ENCODE data around the gene C15orf39. TPM values are rescaled to one million over a fixed set of nuclear protein-coding genes. Genes with fewer than 3 reads are reported as not detected.

The C15orf39 gene
- polyA plus RNA-seq, 4 donors = 6.5 to 20.6 (median 11.9) TPM

GRCh38 chr15:75167588-75168350 is 33.9 kb upstream of the C15orf39 start:
- Histone ChIP-seq H3K4me3 (ENCODE audit: low read depth in 1 of 3, low read length in 3 of 3) (no peak overlapping the region), H3K4me1 (ENCODE audit: control insufficient read depth in 3 of 3, insufficient read depth in 2 of 3, low read depth in 1 of 3, low read length in 2 of 3) (peaks cover 0 to 3% (median 0%) of the 10 kb centered on the region in 3 donors), H3K9me3 (ENCODE audit: control insufficient read depth in 2 of 2, insufficient read depth in 1 of 2, low read depth in 1 of 2, low read length in 1 of 2) (peaks cover 0 to 18% of the 10 kb centered on the region in 2 donors), H3K27me3 (ENCODE audit: control insufficient read depth in 3 of 3, insufficient read depth in 3 of 3, low read length in 3 of 3) (no peaks in the 10 kb centered on the region), H3K36me3 (ENCODE audit: control insufficient read depth in 3 of 3, insufficient read depth in 2 of 3, low read depth in 1 of 3, low read length in 3 of 3) (no peaks in the 10 kb centered on the region), H3K27ac (ENCODE audit: low read depth in 1 of 3, low read length in 2 of 3) (no peak overlapping the region)
- 75 to 85% (median 77%) methylated on average over 5 of the region's 5 CpGs for WGBS, 3 donors
- DNase-seq = no peak
- no peak for FAIRE-seq

GRCh38 chr15:75168374-75168773 is 33.3 kb upstream of the C15orf39 start:
- Histone ChIP-seq H3K27ac (ENCODE audit: low read depth in 1 of 3, low read length in 2 of 3) (no peak overlapping the region), H3K4me1 (ENCODE audit: control insufficient read depth in 3 of 3, insufficient read depth in 2 of 3, low read depth in 1 of 3, low read length in 2 of 3) (no peaks in the 10 kb centered on the region), H3K27me3 (ENCODE audit: control insufficient read depth in 3 of 3, insufficient read depth in 3 of 3, low read length in 3 of 3) (no peaks in the 10 kb centered on the region), H3K4me3 (ENCODE audit: low read depth in 1 of 3, low read length in 3 of 3) (no peak overlapping the region), H3K36me3 (ENCODE audit: control insufficient read depth in 3 of 3, insufficient read depth in 2 of 3, low read depth in 1 of 3, low read length in 3 of 3) (no peaks in the 10 kb centered on the region), H3K9me3 (ENCODE audit: control insufficient read depth in 2 of 2, insufficient read depth in 1 of 2, low read depth in 1 of 2, low read length in 1 of 2) (peaks cover 0 to 18% of the 10 kb centered on the region in 2 donors)
- WGBS, 3 donors = 69 to 84% (median 77%) methylated on average over 4 of the region's 4 CpGs
- no peak for DNase-seq
- no peak for FAIRE-seq

- WGBS, 3 donors = 94 to 100% (median 95%) methylated on average over 1 of the region's 1 CpG
- H3K27ac ChIP-seq (ENCODE audit: low read depth in 1 of 3, low read length in 2 of 3) = no peak overlapping the region
- H3K4me1 ChIP-seq (ENCODE audit: control insufficient read depth in 3 of 3, insufficient read depth in 2 of 3, low read depth in 1 of 3, low read length in 2 of 3) = no peaks in the 10 kb centered on the region
- H3K36me3 ChIP-seq (ENCODE audit: control insufficient read depth in 3 of 3, insufficient read depth in 2 of 3, low read depth in 1 of 3, low read length in 3 of 3) = no peaks in the 10 kb centered on the region
- FAIRE-seq (no peak), DNase-seq (no peak)
- peaks cover 0 to 18% of the 10 kb centered on the region in 2 donors for H3K9me3 ChIP-seq (ENCODE audit: control insufficient read depth in 2 of 2, insufficient read depth in 1 of 2, low read depth in 1 of 2, low read length in 1 of 2)
- H3K27me3 ChIP-seq (ENCODE audit: control insufficient read depth in 3 of 3, insufficient read depth in 3 of 3, low read length in 3 of 3) = no peaks in the 10 kb centered on the region
- H3K4me3 ChIP-seq (ENCODE audit: low read depth in 1 of 3, low read length in 3 of 3) = no peak overlapping the region
Measured at GRCh38 chr15:75170203-75170602, 31.5 kb upstream of the C15orf39 start.

- Histone ChIP-seq H3K4me1 (ENCODE audit: control insufficient read depth in 3 of 3, insufficient read depth in 2 of 3, low read depth in 1 of 3, low read length in 2 of 3) (no peaks in the 10 kb centered on the region), H3K27ac (ENCODE audit: low read depth in 1 of 3, low read length in 2 of 3) (no peak overlapping the region), H3K9me3 (ENCODE audit: control insufficient read depth in 2 of 2, insufficient read depth in 1 of 2, low read depth in 1 of 2, low read length in 1 of 2) (peaks cover 0 to 18% of the 10 kb centered on the region in 2 donors), H3K4me3 (ENCODE audit: low read depth in 1 of 3, low read length in 3 of 3) (no peak overlapping the region), H3K27me3 (ENCODE audit: control insufficient read depth in 3 of 3, insufficient read depth in 3 of 3, low read length in 3 of 3) (no peaks in the 10 kb centered on the region), H3K36me3 (ENCODE audit: control insufficient read depth in 3 of 3, insufficient read depth in 2 of 3, low read depth in 1 of 3, low read length in 3 of 3) (no peaks in the 10 kb centered on the region)
- 80 to 89% (median 81%) methylated on average over 6 of the region's 6 CpGs for WGBS, 3 donors
- FAIRE-seq (no peak), DNase-seq (no peak)
Measured at GRCh38 chr15:75170711-75171341, 30.9 kb upstream of the C15orf39 start.

- H3K4me1 ChIP-seq (ENCODE audit: control insufficient read depth in 3 of 3, insufficient read depth in 2 of 3, low read depth in 1 of 3, low read length in 2 of 3) = no peaks in the 10 kb centered on the region
- no peaks in the 10 kb centered on the region for H3K36me3 ChIP-seq (ENCODE audit: control insufficient read depth in 3 of 3, insufficient read depth in 2 of 3, low read depth in 1 of 3, low read length in 3 of 3)
- no peak overlapping the region for H3K27ac ChIP-seq (ENCODE audit: low read depth in 1 of 3, low read length in 2 of 3)
- FAIRE-seq (no peak), DNase-seq (no peak)
- peaks cover 0 to 18% of the 10 kb centered on the region in 2 donors for H3K9me3 ChIP-seq (ENCODE audit: control insufficient read depth in 2 of 2, insufficient read depth in 1 of 2, low read depth in 1 of 2, low read length in 1 of 2)
- H3K4me3 ChIP-seq (ENCODE audit: low read depth in 1 of 3, low read length in 3 of 3) = no peak overlapping the region
- WGBS, 3 donors = 65 to 89% (median 68%) methylated on average over 5 of the region's 5 CpGs
- no peaks in the 10 kb centered on the region for H3K27me3 ChIP-seq (ENCODE audit: control insufficient read depth in 3 of 3, insufficient read depth in 3 of 3, low read length in 3 of 3)
Measured at GRCh38 chr15:75171408-75171807, 30.3 kb upstream of the C15orf39 start.

GRCh38 chr15:75172284-75172820 is 29.3 kb upstream of the C15orf39 start:
- Histone ChIP-seq H3K27ac (ENCODE audit: low read depth in 1 of 3, low read length in 2 of 3) (no peak overlapping the region), H3K9me3 (ENCODE audit: control insufficient read depth in 2 of 2, insufficient read depth in 1 of 2, low read depth in 1 of 2, low read length in 1 of 2) (peaks cover 0 to 18% of the 10 kb centered on the region in 2 donors), H3K4me1 (ENCODE audit: control insufficient read depth in 3 of 3, insufficient read depth in 2 of 3, low read depth in 1 of 3, low read length in 2 of 3) (peaks cover 0 to 2% (median 1%) of the 10 kb centered on the region in 3 donors), H3K27me3 (ENCODE audit: control insufficient read depth in 3 of 3, insufficient read depth in 3 of 3, low read length in 3 of 3) (no peaks in the 10 kb centered on the region), H3K4me3 (ENCODE audit: low read depth in 1 of 3, low read length in 3 of 3) (no peak overlapping the region), H3K36me3 (ENCODE audit: control insufficient read depth in 3 of 3, insufficient read depth in 2 of 3, low read depth in 1 of 3, low read length in 3 of 3) (no peaks in the 10 kb centered on the region)
- DNase-seq = no peak
- FAIRE-seq = no peak
- 87 to 91% (median 89%) methylated on average over 6 of the region's 6 CpGs for WGBS, 3 donors

GRCh38 chr15:75174102-75174501 is 27.6 kb upstream of the C15orf39 start:
- Histone ChIP-seq H3K9me3 (ENCODE audit: control insufficient read depth in 2 of 2, insufficient read depth in 1 of 2, low read depth in 1 of 2, low read length in 1 of 2) (peaks cover 0 to 8% of the 10 kb centered on the region in 2 donors), H3K4me3 (ENCODE audit: low read depth in 1 of 3, low read length in 3 of 3) (no peak overlapping the region), H3K4me1 (ENCODE audit: control insufficient read depth in 3 of 3, insufficient read depth in 2 of 3, low read depth in 1 of 3, low read length in 2 of 3) (peaks cover 0 to 16% (median 7%) of the 10 kb centered on the region in 3 donors), H3K27me3 (ENCODE audit: control insufficient read depth in 3 of 3, insufficient read depth in 3 of 3, low read length in 3 of 3) (peaks cover 0 to 3% (median 0%) of the 10 kb centered on the region in 3 donors), H3K36me3 (ENCODE audit: control insufficient read depth in 3 of 3, insufficient read depth in 2 of 3, low read depth in 1 of 3, low read length in 3 of 3) (no peaks in the 10 kb centered on the region), H3K27ac (ENCODE audit: low read depth in 1 of 3, low read length in 2 of 3) (no peak overlapping the region)
- FAIRE-seq (no peak), DNase-seq (no peak)
- 92 to 96% (median 92%) methylated on average over 5 of the region's 5 CpGs for WGBS, 3 donors

GRCh38 chr15:75174729-75175128 is 27.0 kb upstream of the C15orf39 start:
- Histone ChIP-seq H3K27me3 (ENCODE audit: control insufficient read depth in 3 of 3, insufficient read depth in 3 of 3, low read length in 3 of 3) (peaks cover 0 to 4% (median 0%) of the 10 kb centered on the region in 3 donors), H3K4me3 (ENCODE audit: low read depth in 1 of 3, low read length in 3 of 3) (no peak overlapping the region), H3K36me3 (ENCODE audit: control insufficient read depth in 3 of 3, insufficient read depth in 2 of 3, low read depth in 1 of 3, low read length in 3 of 3) (no peaks in the 10 kb centered on the region), H3K27ac (ENCODE audit: low read depth in 1 of 3, low read length in 2 of 3) (no peak overlapping the region), H3K9me3 (ENCODE audit: control insufficient read depth in 2 of 2, insufficient read depth in 1 of 2, low read depth in 1 of 2, low read length in 1 of 2) (peaks cover 0 to 2% of the 10 kb centered on the region in 2 donors), H3K4me1 (ENCODE audit: control insufficient read depth in 3 of 3, insufficient read depth in 2 of 3, low read depth in 1 of 3, low read length in 2 of 3) (peaks cover 0 to 23% (median 7%) of the 10 kb centered on the region in 3 donors)
- DNase-seq = no peak
- 95 to 97% (median 96%) methylated on average over 10 of the region's 10 CpGs for WGBS, 3 donors
- FAIRE-seq = no peak
